LNCaP clone FGC (cell line): ENCODE measurements around the gene RGL3.

Experiments used
- DNase-seq: peaks from one replicate; pipeline ENCODE4 v3.0.0-alpha.2; 2011; ENCODE audit warnings: low read depth
- H3K4me3 ChIP-seq: 2 replicates; pipeline ENCODE4 v1.5.1; 2011; ENCODE audit warnings: mild to moderate bottlenecking, low read depth, low read length, control low read depth
- CTCF ChIP-seq: IDR thresholded peaks from 2 replicates; pipeline ENCODE4 v1.5.1; 2012; ENCODE audit warnings: mild to moderate bottlenecking; ENCODE audit not compliant: control insufficient read depth, insufficient read depth; ENCODE audit errors: extremely low read depth

The RGL3 gene

GRCh38 chr19:11447347-11448262 lies 28.5 kb upstream of the RGL3 start:
- TF ChIP-seq CTCF = no peak
- H3K4me3 ChIP-seq = no peak overlapping the region
- no peak for DNase-seq

GRCh38 chr19:11446652-11447301 lies 27.7 kb upstream of the RGL3 start:
- peak; percentile 95 for TF ChIP-seq CTCF
- no peak for DNase-seq
- H3K4me3 ChIP-seq = no peak overlapping the region

GRCh38 chr19:11446271-11446651 lies 27.1 kb upstream of the RGL3 start:
- no peak for TF ChIP-seq CTCF
- H3K4me3 ChIP-seq = no peak overlapping the region
- no peak for DNase-seq

DNA sequence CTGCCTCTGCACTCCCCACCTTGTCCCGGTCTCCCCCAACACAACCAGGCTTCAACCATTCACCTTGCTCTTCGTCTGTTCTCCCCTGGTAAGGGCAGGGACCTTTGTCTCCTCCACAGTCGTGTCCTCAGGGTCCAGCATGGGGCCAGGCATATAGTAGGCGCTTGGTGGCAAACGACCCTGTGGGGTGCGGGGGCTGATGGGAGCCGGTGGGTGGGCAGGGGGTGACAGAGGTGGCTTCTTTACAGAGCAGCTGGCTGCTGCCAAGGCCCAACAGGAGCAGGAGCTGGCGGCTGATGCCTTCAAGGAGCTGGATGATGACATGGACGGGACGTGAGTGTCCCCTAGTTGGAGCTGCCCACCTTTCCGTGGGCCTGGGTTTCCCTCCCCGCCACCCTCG lies 26.0 kb upstream of the RGL3 start:
- no peak for TF ChIP-seq CTCF
- H3K4me3 ChIP-seq = no peak overlapping the region
- no peak for DNase-seq

DNA sequence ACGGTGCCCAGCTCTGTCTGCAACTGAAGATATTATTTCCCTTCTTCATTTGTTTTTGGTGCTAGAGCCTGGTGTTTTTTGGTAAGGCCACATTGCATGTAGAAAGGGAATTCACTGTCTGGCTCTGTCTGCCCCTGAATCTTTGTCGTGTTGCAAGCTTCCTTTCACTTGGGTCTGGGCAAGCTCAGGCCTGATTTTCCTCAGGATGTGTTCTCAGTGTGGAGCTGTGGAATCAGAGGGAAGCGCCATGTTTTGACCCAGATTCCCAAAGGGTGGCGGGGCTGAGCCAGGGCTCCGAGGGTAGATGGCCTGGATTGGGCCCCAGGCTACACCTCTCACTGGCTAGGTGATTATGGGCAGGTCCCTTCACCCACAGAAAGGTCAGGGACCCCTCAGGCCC lies 24.9 kb upstream of the RGL3 start:
- DNase-seq = no peak
- no peak for TF ChIP-seq CTCF
- H3K4me3 ChIP-seq = no peak overlapping the region

DNA sequence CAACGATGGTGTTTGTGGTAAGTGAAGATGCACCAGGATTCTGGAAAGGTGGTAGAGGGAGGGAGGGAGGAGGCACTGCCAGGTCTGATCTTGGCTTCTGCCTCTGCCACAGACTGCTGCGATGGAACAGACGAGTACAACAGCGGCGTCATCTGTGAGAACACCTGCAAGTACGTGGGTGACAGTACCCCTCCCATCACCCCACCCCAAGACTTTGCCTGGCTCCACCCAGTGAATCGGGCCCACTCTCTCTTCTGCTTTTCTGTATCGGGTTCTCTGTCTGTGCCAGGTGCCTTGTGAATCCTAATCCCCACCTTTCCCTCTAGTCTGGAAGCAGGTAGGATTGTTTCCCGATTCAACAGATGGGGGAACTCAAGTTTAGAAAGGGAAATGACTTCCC lies 18.8 kb upstream of the RGL3 start:
- no peak for TF ChIP-seq CTCF
- DNase-seq = no peak
- no peak overlapping the region for H3K4me3 ChIP-seq

GRCh38 chr19:11435833-11436313 lies 16.8 kb upstream of the RGL3 start:
- no peak for DNase-seq
- no peak for TF ChIP-seq CTCF
- H3K4me3 ChIP-seq = peak overlapping the region; percentile 100
